ENCODE results near the gene NUDT6.

Gene NUDT6, protein sequence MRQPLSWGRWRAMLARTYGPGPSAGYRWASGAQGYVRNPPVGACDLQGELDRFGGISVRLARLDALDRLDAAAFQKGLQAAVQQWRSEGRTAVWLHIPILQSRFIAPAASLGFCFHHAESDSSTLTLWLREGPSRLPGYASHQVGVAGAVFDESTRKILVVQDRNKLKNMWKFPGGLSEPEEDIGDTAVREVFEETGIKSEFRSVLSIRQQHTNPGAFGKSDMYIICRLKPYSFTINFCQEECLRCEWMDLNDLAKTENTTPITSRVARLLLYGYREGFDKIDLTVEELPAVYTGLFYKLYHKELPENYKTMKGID

DNA sequence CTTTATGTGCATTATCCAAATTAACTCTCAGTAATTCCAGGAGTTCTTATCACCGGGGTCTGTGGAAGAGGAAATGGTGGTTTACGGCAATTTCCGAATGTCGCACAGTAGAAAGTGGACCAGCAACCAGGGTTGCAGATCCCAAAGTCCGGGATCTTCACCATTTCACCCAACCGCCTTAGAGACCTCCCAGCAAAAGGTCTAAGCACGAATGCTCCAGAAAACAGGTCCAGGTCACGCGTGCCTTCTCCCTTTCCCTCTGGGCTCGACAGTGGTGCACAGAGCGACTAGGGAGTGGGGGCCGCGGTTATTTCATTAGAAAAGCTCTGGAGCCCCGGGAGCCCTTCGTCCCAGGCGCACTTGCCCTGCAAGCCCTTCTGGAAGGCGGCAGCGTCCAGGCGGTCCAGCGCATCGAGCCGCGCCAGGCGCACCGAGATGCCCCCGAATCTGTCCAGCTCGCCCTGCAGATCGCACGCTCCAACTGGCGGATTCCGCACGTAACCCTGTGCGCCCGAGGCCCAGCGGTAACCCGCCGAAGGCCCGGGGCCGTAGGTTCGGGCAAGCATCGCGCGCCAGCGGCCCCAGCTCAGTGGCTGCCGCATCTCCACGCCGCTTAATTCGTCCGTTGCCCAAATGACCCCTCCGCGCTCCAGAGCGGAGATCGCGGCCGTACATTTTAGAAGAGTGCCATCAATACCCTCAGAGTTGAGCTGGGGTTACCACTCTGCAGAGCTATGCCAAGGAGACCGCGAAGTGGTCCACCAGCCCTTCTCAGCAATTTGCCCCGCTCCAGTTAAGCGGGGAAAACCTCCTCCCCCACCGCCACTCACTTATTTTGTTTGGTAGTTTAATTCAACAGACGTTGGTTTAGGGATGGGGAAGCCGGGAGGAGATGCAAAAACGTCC lies at the start of gene NUDT6:
Gene NUDT6 (minus strand): TSS at position 627 of the 906 bp plus-strand sequence. CDS start 25 bp downstream, at position 602.
- H3F3A ChIP-seq (ENCODE audit: low read depth): 0 out of 2 replicates have a peak, but pooled peaks cover 3% of the 10 kb centered on the region
- TF ChIP-seq, protein P1, sequence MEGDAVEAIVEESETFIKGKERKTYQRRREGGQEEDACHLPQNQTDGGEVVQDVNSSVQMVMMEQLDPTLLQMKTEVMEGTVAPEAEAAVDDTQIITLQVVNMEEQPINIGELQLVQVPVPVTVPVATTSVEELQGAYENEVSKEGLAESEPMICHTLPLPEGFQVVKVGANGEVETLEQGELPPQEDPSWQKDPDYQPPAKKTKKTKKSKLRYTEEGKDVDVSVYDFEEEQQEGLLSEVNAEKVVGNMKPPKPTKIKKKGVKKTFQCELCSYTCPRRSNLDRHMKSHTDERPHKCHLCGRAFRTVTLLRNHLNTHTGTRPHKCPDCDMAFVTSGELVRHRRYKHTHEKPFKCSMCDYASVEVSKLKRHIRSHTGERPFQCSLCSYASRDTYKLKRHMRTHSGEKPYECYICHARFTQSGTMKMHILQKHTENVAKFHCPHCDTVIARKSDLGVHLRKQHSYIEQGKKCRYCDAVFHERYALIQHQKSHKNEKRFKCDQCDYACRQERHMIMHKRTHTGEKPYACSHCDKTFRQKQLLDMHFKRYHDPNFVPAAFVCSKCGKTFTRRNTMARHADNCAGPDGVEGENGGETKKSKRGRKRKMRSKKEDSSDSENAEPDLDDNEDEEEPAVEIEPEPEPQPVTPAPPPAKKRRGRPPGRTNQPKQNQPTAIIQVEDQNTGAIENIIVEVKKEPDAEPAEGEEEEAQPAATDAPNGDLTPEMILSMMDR (conservative IDR thresholded peaks at IDR 0.05; ENCODE audit: low read length): no peak
- no peak for TF ChIP-seq EZH2phosphoT487 (IDR thresholded peaks at IDR 0.05; ENCODE audit: borderline replicate concordance)
- no peaks in the 10 kb centered on the region for H3K36me3 ChIP-seq (ENCODE audit: insufficient read depth, low read length)
- peak within 1 kb of the TSS; percentile 97 for H3K4me3 ChIP-seq (ENCODE audit: low read length, poor library complexity, severe bottlenecking)
- peaks cover 50% of the 10 kb centered on the region for H3K4me1 ChIP-seq (ENCODE audit: insufficient read depth, low read length, poor library complexity, severe bottlenecking)
- no peaks in the 10 kb centered on the region for H3K9me2 ChIP-seq (replicated peaks; ENCODE audit: low read depth, low read length)
- H3K4me2 ChIP-seq (ENCODE audit: low read depth, low read length, poor library complexity, severe bottlenecking): peak within 1 kb of the TSS; percentile 92
- H4K20me1 ChIP-seq (ENCODE audit: insufficient read depth, low read length, poor library complexity, severe bottlenecking): peaks cover 12% of the 10 kb centered on the region
- H3K27me3 ChIP-seq (ENCODE audit: insufficient read depth, low read length, poor library complexity, severe bottlenecking): no peaks in the 10 kb centered on the region
- no peaks in the 10 kb centered on the region for H3K9me3 ChIP-seq (ENCODE audit: insufficient read depth, low read depth, low read length)
- peak within 1 kb of the TSS; percentile 100 for H2AFZ ChIP-seq (ENCODE audit: low read length)
- peaks cover 53% of the 10 kb centered on the region for H3K79me2 ChIP-seq (ENCODE audit: insufficient read depth, low read length)
- H3K9ac ChIP-seq (ENCODE audit: low read depth, low read length, poor library complexity, severe bottlenecking): peak within 1 kb of the TSS; percentile 91

DNA sequence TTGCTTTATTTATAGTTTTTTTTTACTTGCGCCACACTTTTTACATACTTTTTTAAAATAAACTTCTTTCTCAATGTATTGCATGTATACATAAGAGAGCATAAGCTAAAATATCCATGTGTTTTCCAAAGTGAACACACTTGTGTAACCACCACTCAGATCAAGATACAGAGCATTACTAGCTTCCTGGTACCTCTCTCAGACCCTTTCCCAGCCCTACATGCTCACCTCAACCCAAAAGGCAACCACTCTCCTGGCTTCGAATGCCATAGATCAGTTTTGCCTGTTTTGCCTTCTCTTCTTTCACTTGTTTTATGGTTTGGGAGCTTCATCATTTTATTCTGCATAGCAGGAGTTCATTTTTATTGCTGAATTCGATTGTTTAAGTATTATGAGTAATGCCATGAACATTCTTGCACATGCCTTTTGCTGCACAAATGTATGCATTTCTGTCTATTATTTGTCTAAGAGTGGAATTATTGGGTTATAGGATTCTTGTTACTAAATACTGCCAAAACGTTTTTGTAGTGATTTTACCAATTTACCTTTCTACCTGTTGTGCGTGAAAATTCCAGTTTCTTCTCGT lies 45.9 kb upstream of the NUDT6 start:
- Histone ChIP-seq H4K20me1 (ENCODE audit: insufficient read depth, low read length, poor library complexity, severe bottlenecking) (no peaks in the 10 kb centered on the region), H3K9ac (ENCODE audit: low read depth, low read length, poor library complexity, severe bottlenecking) (no peak overlapping the region), H3K9me3 (ENCODE audit: insufficient read depth, low read depth, low read length) (no peaks in the 10 kb centered on the region), H3K27me3 (ENCODE audit: insufficient read depth, low read length, poor library complexity, severe bottlenecking) (no peaks in the 10 kb centered on the region), H3F3A (ENCODE audit: low read depth) (no peaks in the 10 kb centered on the region), H3K9me2 (replicated peaks; ENCODE audit: low read depth, low read length) (no peaks in the 10 kb centered on the region), H3K4me3 (ENCODE audit: low read length, poor library complexity, severe bottlenecking) (no peak overlapping the region), H3K79me2 (ENCODE audit: insufficient read depth, low read length) (no peaks in the 10 kb centered on the region), H3K4me2 (ENCODE audit: low read depth, low read length, poor library complexity, severe bottlenecking) (no peak overlapping the region), H3K36me3 (ENCODE audit: insufficient read depth, low read length) (no peaks in the 10 kb centered on the region; the same call in 1 of the 2 replicates), H2AFZ (ENCODE audit: low read length) (no peak overlapping the region), H3K4me1 (ENCODE audit: insufficient read depth, low read length, poor library complexity, severe bottlenecking) (no peaks in the 10 kb centered on the region)
- TF ChIP-seq, protein P1 (conservative IDR thresholded peaks at IDR 0.05; ENCODE audit: low read length): no peak
- no peak for TF ChIP-seq EZH2phosphoT487 (IDR thresholded peaks at IDR 0.05; ENCODE audit: borderline replicate concordance)

DNA sequence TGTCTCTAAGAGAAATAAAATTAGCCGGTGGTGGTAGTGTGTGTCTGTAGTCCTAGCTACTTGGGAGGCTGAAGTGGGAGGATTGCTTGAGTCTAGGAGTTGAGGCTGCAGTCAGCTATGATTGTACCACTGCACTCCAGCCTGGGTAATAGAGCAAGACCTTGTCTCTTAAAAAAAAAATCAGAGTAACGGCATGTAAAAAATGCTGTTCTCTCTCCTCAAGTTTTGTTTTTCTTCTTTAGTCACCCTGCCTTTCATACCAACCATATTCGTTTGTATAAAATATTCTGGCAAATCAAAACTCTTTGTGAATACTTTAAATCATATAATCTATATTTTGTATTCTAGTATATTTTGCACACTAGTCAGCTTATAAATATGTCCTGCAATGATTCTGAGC lies 44.8 kb upstream of the NUDT6 start:
- H4K20me1 ChIP-seq (ENCODE audit: insufficient read depth, low read length, poor library complexity, severe bottlenecking): no peaks in the 10 kb centered on the region
- no peak overlapping the region for H3K4me2 ChIP-seq (ENCODE audit: low read depth, low read length, poor library complexity, severe bottlenecking)
- H2AFZ ChIP-seq (ENCODE audit: low read length): no peak overlapping the region
- H3K9ac ChIP-seq (ENCODE audit: low read depth, low read length, poor library complexity, severe bottlenecking): no peak overlapping the region
- TF ChIP-seq EZH2phosphoT487 (IDR thresholded peaks at IDR 0.05; ENCODE audit: borderline replicate concordance): no peak
- TF ChIP-seq, protein P1 (conservative IDR thresholded peaks at IDR 0.05; ENCODE audit: low read length): no peak
- H3K9me3 ChIP-seq (ENCODE audit: insufficient read depth, low read depth, low read length): no peaks in the 10 kb centered on the region
- H3K36me3 ChIP-seq (ENCODE audit: insufficient read depth, low read length): no peaks in the 10 kb centered on the region; the same call in 1 of the 2 replicates
- no peak overlapping the region for H3K4me3 ChIP-seq (ENCODE audit: low read length, poor library complexity, severe bottlenecking)
- H3K4me1 ChIP-seq (ENCODE audit: insufficient read depth, low read length, poor library complexity, severe bottlenecking): no peaks in the 10 kb centered on the region
- no peaks in the 10 kb centered on the region for H3K9me2 ChIP-seq (replicated peaks; ENCODE audit: low read depth, low read length)
- H3F3A ChIP-seq (ENCODE audit: low read depth): no peaks in the 10 kb centered on the region
- H3K27me3 ChIP-seq (ENCODE audit: insufficient read depth, low read length, poor library complexity, severe bottlenecking): no peaks in the 10 kb centered on the region
- H3K79me2 ChIP-seq (ENCODE audit: insufficient read depth, low read length): no peaks in the 10 kb centered on the region

Data from Loucy (cell line).